RPMI8226 (cell line): ENCODE data around the gene OR8D1.
"Not testable (repeated sequence)": the region's sequence is repeated elsewhere in the genome, so short reads cannot be mapped to it uniquely, and the experiment has no call there.

Experiments
- DNase-seq: peaks from one replicate; pipeline ENCODE4 v3.0.0-alpha.2; 2015

The OR8D1 gene

GRCh38 chr11:124278261-124278660, 35.5 kb downstream of the OR8D1 start:
- no peak for DNase-seq

GRCh38 chr11:124277804-124278203, 35.9 kb downstream of the OR8D1 start:
- DNase-seq = no peak

DNA sequence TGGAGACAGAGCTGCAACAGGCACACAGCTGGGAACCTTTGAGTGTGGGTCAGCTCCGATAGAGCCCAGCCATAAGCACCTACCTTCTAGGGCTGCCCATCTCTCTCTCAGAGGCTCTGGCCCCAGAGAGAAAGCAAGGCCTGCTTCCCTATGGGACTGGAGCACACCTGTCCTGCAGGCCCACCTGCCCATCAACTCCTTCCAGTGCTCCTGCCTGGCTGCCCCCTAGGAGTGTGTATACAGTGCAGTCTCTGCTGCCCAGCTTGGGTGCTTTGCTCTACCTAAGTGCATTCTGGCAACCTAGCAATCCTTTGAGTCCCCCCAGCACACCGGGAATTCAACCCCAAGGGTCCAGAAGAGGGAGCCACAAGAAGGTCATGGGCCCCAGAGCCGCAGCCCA, 36.5 kb downstream of the OR8D1 start:
- DNase-seq = no peak

- no peak for DNase-seq
Measured at GRCh38 chr11:124276081-124276480, 37.7 kb downstream of the OR8D1 start.

DNA sequence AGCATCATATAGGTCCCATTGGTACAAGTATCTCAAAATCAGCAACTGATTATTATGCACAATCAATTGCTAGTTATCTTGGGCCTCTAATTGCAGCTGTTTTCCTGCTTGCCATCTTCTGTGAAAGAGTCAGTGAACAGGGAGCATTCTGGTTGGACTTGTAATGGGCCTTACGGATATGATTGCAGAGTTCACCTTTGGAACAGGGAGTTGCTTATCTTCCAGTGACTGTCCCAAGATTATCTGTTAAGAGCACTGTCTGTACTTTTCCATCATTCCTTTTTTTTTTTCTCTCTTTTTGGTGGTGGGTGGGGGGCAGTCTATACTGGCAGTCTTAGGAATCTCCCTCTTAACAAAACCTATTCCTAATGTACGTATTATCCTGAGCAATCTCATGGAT, 39.7 kb downstream of the OR8D1 start:
- no peak for DNase-seq

- not testable (repeated sequence) for DNase-seq
Measured at GRCh38 chr11:124270886-124271285, 42.9 kb downstream of the OR8D1 start.

DNA sequence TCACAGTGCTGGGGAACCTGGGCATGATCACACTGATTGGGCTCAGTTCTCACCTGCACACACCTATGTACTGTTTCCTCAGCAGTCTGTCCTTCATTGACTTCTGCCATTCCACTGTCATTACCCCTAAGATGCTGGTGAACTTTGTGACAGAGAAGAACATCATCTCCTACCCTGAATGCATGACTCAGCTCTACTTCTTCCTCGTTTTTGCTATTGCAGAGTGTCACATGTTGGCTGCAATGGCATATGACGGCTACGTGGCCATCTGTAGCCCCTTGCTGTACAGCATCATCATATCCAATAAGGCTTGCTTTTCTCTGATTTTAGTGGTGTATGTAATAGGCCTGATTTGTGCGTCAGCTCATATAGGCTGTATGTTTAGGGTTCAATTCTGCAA, 48.7 kb downstream of the OR8D1 start:
- DNase-seq = not testable (repeated sequence)

GRCh38 chr11:124256076-124256475, 57.7 kb downstream of the OR8D1 start, which contains the start of gene OR8G5:
Gene OR8G5, plus strand, starts transcription at chr11:124256376. Its CDS starts 8,556 bp downstream, at chr11:124264932.
- no peak for DNase-seq
